ENCODE data around the gene UCK2. TPM values are rescaled to one million over a fixed set of nuclear protein-coding genes. Genes with fewer than 3 reads are reported as not detected.

UCK2 gene
- total RNA-seq, 2 donors from 2014 or later = 8.8 to 19.3 TPM

GRCh38 chr1:165862448-165862847 is 35.0 kb downstream of the UCK2 start:
- peaks cover 0 to 9% of the 10 kb centered on the region in 2 donors for H3K4me1 ChIP-seq
- TF ChIP-seq, protein P1, sequence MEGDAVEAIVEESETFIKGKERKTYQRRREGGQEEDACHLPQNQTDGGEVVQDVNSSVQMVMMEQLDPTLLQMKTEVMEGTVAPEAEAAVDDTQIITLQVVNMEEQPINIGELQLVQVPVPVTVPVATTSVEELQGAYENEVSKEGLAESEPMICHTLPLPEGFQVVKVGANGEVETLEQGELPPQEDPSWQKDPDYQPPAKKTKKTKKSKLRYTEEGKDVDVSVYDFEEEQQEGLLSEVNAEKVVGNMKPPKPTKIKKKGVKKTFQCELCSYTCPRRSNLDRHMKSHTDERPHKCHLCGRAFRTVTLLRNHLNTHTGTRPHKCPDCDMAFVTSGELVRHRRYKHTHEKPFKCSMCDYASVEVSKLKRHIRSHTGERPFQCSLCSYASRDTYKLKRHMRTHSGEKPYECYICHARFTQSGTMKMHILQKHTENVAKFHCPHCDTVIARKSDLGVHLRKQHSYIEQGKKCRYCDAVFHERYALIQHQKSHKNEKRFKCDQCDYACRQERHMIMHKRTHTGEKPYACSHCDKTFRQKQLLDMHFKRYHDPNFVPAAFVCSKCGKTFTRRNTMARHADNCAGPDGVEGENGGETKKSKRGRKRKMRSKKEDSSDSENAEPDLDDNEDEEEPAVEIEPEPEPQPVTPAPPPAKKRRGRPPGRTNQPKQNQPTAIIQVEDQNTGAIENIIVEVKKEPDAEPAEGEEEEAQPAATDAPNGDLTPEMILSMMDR (IDR thresholded peaks at IDR 0.05) = no peak
- no peak for DNase-seq (ENCODE audit: low spot score)
- no peaks in the 10 kb centered on the region for H3K36me3 ChIP-seq
- no peak overlapping the region for H3K4me3 ChIP-seq
- H3K27me3 ChIP-seq = no peaks in the 10 kb centered on the region
- no peak overlapping the region for H3K27ac ChIP-seq
- H3K9me3 ChIP-seq = no peaks in the 10 kb centered on the region

- no peak for DNase-seq (ENCODE audit: low spot score)
- H3K4me1 ChIP-seq = peaks cover 0 to 1% of the 10 kb centered on the region in 2 donors
- no peaks in the 10 kb centered on the region for H3K27me3 ChIP-seq
- H3K9me3 ChIP-seq = no peaks in the 10 kb centered on the region
- no peak overlapping the region for H3K4me3 ChIP-seq
- no peak overlapping the region for H3K27ac ChIP-seq
- H3K36me3 ChIP-seq = no peaks in the 10 kb centered on the region
- TF ChIP-seq, protein P1 (IDR thresholded peaks at IDR 0.05) = no peak
Measured at GRCh38 chr1:165863346-165863745, 35.9 kb downstream of the UCK2 start.

DNA sequence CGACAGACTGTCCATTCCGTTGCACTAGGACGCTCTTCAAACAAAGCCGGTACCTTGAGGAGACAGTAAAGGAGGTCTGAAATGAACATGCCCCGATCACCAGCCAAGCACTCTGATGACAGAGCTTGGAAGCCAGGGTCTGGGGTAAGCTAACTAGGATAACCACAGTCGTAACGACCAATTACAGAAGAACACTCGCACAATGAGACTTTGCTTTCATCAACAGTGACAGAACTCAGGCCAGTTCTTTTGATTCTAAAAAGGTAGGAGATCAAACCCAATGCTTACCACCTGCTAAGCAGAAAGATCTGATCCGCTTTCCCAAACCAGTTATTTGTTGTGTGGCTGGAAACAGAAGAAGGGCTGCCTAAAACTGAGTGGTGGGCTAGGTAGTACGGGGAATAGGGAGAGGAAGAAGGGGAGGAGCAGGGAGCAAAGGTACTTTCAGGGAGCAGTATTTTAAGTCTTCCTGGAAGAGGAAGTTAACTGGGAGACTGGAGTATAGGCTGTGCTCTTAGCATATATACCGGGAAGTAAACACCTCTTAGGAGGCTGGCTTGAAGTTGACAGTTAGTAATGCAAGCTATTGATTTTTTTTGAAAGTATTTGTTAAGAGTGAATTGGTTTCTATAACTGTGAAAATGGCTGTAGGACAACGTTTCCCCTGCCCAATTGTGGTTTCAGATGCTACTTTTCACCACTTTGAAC is 38.4 kb downstream of the UCK2 start:
- TF ChIP-seq, protein P1 (IDR thresholded peaks at IDR 0.05) = no peak
- H3K27me3 ChIP-seq = no peaks in the 10 kb centered on the region

DNA sequence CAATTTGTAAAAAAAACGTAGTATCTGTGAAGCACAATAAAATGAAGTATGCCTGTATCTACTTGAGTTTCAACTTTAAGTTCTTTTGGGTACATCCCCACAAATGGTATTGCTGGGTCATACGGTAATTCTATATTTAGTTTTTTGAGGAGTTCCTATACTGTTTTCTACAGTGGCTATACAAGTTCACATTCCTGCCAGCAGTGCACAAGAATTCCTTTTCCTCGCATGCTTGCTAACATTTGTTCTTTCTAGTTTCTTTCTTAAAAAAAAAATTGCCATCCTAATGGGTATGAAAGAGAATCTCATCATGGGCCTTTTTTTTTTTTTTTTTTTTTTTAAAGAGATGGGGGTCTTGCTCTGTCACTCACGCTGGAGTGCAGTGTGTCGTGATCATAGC is 41.9 kb downstream of the UCK2 start:
- Histone ChIP-seq H3K27me3 (no peaks in the 10 kb centered on the region), H3K4me1 (no peaks in the 10 kb centered on the region), H3K9me3 (no peaks in the 10 kb centered on the region), H3K4me3 (no peak overlapping the region), H3K36me3 (no peaks in the 10 kb centered on the region), H3K27ac (no peak overlapping the region)
- DNase-seq (ENCODE audit: low spot score) = no peak
- TF ChIP-seq, protein P1 (IDR thresholded peaks at IDR 0.05) = no peak

More for the DNA sequence above, 38.4 kb downstream of the UCK2 start:
- Histone ChIP-seq H3K9me3 (no peaks in the 10 kb centered on the region), H3K4me1 (no peaks in the 10 kb centered on the region), H3K4me3 (no peak overlapping the region), H3K27ac (no peak overlapping the region), H3K36me3 (no peaks in the 10 kb centered on the region)
- no peak for DNase-seq (ENCODE audit: low spot score)

GRCh38 chr1:165871311-165872067 is 44.1 kb downstream of the UCK2 start:
- Histone ChIP-seq H3K27ac (no peak overlapping the region), H3K4me1 (no peaks in the 10 kb centered on the region), H3K9me3 (no peaks in the 10 kb centered on the region), H3K36me3 (no peaks in the 10 kb centered on the region), H3K4me3 (no peak overlapping the region), H3K27me3 (no peaks in the 10 kb centered on the region)
- TF ChIP-seq, protein P1 (IDR thresholded peaks at IDR 0.05) = peak in 1 of 2 donors; percentile 41
- no peak for DNase-seq (ENCODE audit: low spot score)

Measured in right atrium auricular region (tissue), 2 donors.